Measurements from ENCODE around the gene WRNIP1.

Gene WRNIP1

GRCh38 chr6:2753110-2753489 is 12.1 kb upstream of the WRNIP1 start:
- DNase-seq (ENCODE audit: low read depth): no peak
- TF ChIP-seq CTCF (IDR thresholded peaks at IDR 0.05; ENCODE audit: low read depth, low read length, missing control alignments): no peak
- no peak overlapping the region for H3K4me3 ChIP-seq (ENCODE audit: low read depth, low read length)

- no peak for DNase-seq (ENCODE audit: low read depth)
- no peak overlapping the region for H3K4me3 ChIP-seq (ENCODE audit: low read depth, low read length)
- no peak for TF ChIP-seq CTCF (IDR thresholded peaks at IDR 0.05; ENCODE audit: low read depth, low read length, missing control alignments)
These were observed 11.4 kb upstream of the WRNIP1 start for GRCh38 chr6:2753743-2754142.

- DNase-seq (ENCODE audit: low read depth): no peak
- H3K4me3 ChIP-seq (ENCODE audit: low read depth, low read length): no peak overlapping the region
- no peak for TF ChIP-seq CTCF (IDR thresholded peaks at IDR 0.05; ENCODE audit: low read depth, low read length, missing control alignments)
These were observed 10.8 kb upstream of the WRNIP1 start for GRCh38 chr6:2754393-2754792.

- no peak overlapping the region for H3K4me3 ChIP-seq (ENCODE audit: low read depth, low read length)
- DNase-seq (ENCODE audit: low read depth): no peak
- no peak for TF ChIP-seq CTCF (IDR thresholded peaks at IDR 0.05; ENCODE audit: low read depth, low read length, missing control alignments)
These were observed 10.3 kb upstream of the WRNIP1 start for GRCh38 chr6:2754911-2755310.

- no peak overlapping the region for H3K4me3 ChIP-seq (ENCODE audit: low read depth, low read length)
- DNase-seq (ENCODE audit: low read depth): no peak
- no peak for TF ChIP-seq CTCF (IDR thresholded peaks at IDR 0.05; ENCODE audit: low read depth, low read length, missing control alignments)
These were observed 9.7 kb upstream of the WRNIP1 start for GRCh38 chr6:2755456-2755855.

- no peak for TF ChIP-seq CTCF (IDR thresholded peaks at IDR 0.05; ENCODE audit: low read depth, low read length, missing control alignments)
- DNase-seq (ENCODE audit: low read depth): no peak
These were observed 9.0 kb upstream of the WRNIP1 start for GRCh38 chr6:2756241-2756640.

GRCh38 chr6:2756687-2757224 is 8.4 kb upstream of the WRNIP1 start:
- no peak for TF ChIP-seq CTCF (IDR thresholded peaks at IDR 0.05; ENCODE audit: low read depth, low read length, missing control alignments)
- no peak overlapping the region for H3K4me3 ChIP-seq (ENCODE audit: low read depth, low read length)
- no peak for DNase-seq (ENCODE audit: low read depth)

More at GRCh38 chr6:2756241-2756640, 9.0 kb upstream of the WRNIP1 start:
- H3K4me3 ChIP-seq (ENCODE audit: low read depth, low read length): no peak overlapping the region

Data from GM12864 (cell line).